NOMO-1 treated with dmso at 0.1 percent for 144 hours (cell line): ENCODE results near the gene MFSD12.
A peak's percentile ranks its signal among the peaks of the same experiment; 100 is the strongest.
"Not testable (repeated sequence)": the region's sequence is repeated elsewhere in the genome, so short reads cannot be mapped to it uniquely, and the experiment has no call there.

Experiments used
- DNase-seq: peaks from one replicate; lab custom pipeline; 2025; ENCODE audit not compliant: unreplicated experiment; lab: John Stamatoyannopoulos, UW

The MFSD12 gene

DNA sequence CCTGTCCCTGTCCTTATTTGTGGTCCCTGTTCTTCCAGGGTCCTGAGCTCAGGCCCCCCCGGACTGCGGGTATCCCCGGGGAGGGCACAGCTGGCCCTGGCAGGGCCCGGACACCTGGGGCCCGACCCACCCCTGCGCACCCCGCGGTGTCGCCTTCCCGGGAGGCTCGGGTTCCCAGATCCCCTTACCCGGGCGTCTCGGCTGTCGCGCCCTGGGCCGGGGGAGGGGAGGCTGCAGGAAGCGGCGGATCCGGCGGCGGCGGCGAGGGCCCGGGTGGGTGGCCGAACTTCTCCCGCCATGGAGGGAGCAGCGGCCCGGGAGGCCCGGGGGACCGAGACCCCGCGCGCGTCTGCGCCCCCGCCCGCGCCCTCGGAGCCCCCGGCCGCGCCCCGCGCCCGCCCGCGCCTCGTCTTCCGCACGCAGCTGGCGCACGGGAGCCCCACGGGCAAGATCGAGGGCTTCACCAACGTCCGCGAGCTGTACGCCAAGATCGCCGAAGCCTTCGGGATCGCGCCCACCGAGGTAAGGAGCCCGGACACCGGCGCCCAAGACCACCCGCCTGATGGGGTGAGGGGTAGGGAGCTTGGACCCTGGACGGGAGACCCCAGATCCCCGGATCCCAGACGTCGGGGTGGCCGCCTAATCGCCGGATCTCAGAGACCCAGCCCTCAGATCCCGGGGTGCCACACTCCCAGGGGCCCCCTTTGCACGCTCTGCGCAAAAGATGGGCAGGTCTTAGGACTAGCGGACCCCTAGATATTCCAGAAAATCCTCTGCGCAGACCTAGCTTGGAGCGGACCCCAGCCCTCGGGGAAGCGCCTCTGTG, 28.1 kb upstream of the MFSD12 start, which contains the start of gene GIPC3:
Gene GIPC3 (plus strand): TSS at position 178 of the 826 bp plus-strand sequence. CDS start 120 bp downstream, at position 298.
- DNase-seq: no peak

DNA sequence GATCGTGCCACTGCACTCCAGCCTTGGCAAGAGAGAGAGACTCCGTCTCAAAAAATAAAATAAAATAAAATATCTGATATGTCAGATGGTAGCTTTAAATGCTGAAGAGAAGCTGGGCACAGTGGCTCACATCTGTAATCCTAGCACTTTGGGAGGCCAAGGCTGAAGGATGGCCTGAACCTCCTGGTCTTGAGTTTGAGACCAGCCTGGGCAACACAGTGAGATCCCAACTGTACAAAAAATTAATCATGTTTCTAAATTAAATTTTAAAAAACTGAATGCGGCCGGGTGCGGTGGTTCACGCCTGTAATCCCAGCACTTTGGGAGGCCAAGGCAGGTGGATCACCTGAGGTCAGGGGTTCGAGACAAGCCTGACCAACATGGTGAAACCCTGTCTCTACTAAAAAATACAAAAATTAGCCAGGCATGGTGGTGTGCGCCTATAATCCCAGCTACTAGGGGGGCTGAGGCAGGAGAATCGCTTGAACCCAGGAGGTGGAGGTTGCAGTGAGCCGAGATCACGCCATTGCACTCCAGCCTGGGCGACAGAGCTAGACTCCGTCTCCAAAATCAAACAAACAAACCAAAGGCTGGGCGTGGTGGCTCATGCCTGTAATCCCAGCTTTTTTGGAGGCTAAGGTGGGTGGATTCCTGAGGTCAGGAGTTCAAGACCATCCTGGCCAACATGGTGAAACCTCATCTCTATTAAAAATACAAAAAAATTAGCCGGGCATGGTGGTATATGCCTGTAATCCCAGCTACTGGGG, 26.8 kb upstream of the MFSD12 start:
- not testable (repeated sequence) for DNase-seq

DNA sequence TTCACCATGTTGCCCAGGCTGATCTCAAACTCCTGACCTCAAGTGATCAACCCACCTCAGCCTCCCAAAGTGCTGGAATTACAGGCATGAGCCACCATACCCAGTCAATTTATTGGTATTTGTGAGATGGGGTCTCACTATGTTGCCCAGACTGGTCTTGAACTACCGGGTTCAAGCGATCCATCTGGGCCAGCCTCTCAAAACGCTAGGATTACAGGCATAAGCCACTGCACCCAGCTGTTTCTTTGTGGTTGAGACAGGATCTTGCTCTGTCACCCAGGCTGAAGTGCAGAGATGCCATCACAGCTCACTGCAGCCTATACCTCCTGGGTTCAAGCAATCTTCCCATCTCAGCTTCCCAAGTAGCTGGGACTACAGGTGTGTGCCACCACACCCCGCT, 24.4 kb upstream of the MFSD12 start:
- not testable (repeated sequence) for DNase-seq

DNA sequence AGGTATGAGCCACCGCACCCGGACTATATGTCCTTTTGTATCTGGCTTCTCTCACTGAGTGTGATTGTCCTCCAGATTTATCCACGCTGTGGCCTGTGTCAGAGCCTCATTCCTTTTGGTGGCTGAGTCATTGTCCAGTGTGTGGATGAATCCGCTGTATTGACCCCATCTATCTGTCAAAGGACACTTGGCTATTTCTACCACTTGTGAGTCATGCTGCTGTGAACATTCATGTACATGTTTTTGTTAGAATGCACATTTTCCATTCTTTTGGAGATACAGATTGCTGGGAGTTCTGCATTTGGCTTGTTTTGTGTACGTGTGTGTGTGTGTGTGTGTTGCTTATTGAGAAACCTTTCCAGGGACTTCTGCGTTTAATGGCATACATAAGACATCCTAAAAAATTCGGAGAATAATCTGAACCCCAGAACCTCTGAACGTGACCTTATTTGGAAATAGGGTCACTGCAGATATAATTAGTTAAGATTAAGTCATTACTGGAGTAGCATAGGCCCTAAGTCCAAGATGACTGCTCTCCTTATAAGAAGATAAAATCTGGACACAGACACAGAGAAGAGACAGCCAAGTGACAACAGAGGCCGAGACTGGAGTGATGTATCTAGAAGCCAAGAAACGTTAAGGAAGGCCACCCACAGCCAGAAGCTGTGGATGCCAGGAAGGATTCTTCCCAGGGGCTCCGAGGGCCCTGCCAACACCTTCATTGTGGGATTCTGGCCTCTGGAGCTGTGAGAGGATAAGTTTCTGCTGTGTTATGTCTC, 23.0 kb upstream of the MFSD12 start:
- no peak for DNase-seq

DNA sequence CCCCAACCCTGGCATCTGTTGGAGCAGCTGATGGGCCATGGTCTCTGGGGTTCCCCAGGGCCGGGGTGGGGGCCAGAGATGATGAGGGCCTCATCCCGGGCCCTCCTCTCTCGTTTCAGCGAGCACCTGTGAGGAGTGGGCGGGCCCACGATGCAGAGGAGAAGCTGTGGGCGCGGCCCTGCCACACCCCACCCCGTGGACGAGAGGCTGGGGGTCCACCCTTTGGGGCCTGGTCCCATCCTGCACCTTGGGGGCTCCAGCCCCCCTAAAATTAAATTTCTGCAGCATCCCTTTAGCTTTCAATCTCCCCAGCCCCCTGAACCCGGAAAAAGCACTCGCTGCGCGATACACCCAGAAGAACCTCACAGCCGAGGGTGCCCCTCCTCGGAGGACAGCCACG, 21.0 kb upstream of the MFSD12 start:
- DNase-seq: no peak

DNA sequence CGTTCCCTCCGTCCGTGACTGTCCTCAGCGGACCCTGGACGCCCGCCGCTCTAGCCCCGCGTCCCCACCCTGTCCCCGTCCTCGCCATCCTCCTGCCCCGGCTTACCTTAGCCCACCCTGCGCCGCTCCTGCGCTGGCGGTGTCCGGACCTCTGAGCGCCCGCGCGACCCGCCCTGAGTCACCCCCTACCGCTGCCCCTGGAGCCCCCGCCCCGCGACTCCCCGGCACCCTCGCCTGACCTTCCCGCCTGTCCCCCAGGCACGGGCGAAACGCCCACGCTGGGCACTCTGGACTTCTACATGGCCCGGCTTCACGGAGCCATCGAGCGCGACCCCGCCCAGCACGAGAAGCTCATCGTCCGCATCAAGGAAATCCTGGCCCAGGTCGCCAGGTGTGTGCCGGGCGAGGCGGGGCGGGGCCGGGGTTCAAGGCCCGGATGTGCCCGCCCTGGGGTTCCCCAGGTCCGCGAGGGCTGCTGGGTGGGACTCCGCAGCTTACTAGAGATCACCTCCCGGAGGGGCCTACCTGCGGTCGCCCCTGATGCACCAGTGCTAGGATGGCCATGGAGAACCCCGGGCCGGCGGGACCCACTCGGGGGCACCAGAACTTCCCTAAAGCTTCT, 20.4 kb upstream of the MFSD12 start:
- DNase-seq: no peak

DNA sequence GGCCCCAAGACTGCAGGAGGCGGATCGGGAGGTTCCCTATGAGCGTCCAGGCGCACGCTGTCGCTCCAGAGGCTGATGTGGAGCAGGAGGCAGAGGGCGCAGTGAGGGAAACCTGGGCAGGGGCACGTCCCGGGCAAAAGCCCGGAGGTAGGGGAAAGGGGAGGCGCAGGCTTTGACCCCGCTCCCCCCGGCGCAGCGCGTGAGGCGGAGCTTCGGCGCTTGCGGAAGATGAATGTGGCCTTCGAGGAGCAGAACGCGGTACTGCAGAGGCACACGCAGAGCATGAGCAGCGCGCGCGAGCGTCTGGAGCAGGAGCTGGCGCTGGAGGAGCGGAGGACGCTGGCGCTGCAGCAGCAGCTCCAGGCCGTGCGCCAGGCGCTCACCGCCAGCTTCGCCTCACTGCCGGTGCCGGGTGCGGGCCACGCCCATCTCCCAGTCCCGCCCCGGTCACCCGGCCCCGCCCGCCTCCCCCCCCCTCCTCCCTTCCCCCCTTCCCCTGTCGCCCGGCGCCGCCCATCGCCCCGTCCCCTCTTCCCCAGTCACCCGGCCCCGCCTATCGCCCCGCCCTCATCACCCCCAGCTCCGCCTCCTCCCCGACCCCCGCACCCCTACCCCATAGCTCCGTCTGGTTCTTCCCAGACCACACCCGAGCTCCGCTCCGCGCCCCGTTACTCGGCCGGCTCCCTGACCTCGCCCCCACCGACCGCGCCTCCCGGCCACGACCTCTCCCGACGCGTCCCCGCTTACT, 19.5 kb upstream of the MFSD12 start:
- DNase-seq: no peak

DNA sequence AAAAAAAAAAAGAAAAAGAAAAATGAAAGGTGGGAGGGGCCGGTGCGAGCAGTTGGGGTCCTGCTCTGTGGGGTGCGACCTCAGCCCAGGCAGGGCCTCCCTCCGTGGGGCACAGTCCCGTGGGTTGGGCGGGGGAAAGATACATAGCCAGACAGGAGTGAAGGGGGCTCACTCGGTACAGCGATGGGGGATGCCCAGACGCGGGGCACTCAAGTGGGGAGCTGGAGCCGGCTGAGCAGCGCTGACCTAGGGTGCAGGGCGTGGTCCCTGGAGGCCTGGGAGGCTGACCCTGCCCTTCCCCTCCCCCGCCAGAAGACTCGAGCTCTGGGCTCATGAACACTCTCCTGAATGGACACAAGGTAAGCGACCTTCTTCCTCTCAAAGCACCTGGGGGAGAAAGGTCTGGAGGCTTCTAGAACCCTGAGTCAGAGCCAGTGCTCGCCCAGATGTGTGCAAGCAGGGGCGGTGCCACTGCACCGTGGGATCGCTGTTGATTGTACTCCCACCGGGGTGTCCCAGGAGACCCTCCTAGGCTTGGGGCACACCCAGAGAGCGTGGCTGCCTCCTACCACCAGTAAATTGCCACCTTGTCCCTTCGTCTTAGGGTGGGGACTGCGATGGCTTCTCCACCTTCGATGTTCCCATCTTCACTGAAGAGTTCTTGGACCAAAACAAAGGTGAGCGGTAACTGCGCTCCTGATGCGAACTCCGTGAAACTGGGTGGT, 18.7 kb upstream of the MFSD12 start:
- no peak for DNase-seq

DNA sequence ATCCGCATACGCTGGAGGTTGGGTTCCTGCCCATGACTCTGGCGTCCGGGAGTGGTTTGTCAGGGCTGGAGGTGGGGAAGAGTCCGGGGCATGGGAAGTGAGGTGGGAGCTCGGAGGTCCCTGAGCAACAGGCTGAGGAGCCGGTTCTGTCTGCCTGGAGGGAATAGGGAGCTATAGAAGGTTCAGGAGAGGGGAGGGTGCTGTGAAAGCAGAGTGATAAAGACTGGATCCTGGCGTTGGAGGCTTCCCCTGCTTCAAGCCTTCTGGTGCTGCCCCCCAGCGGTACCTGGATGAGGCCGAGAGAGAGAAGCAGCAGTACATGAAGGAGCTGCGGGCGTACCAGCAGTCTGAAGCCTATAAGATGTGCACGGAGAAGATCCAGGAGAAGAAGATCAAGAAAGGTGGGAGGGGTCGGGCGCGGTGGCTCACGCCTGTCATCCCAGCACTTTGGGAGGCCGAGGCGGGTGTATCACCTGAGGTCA, 17.9 kb upstream of the MFSD12 start:
- no peak for DNase-seq

DNA sequence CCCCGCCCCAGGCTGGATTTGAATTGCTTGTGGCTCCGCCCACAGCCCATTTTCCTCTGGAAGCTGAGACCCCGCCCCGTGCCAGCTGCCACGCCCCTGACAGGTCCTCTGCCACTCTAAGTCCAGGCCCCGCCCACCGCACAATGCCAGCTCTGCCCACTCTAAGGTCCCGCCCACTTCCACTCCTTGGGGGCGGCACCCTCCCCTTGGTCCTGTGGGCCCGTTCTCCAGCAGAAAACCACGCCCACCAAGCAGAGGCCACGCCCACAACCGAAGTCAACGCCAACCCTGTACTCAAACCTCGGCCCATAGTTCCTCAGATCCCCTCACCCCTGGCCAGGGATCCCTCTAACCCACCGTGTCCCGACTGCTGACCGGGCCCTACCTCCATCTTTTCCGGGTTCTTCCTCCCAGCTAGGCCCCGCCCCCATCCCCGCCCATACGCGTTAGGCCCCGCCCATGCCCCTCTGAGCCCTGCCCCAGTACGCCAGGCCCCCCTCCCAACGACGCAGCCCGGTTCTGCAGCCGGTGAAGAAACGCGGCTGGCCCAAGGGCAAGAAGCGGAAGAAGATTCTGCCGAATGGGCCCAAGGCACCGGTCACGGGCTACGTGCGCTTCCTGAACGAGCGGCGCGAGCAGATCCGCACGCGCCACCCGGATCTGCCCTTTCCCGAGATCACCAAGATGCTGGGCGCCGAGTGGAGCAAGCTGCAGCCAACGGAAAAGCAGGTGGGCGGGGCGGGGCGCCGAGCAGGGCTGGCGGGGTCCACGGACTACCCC, 16.7 kb upstream of the MFSD12 start:
- peak; percentile 88 for DNase-seq

DNA sequence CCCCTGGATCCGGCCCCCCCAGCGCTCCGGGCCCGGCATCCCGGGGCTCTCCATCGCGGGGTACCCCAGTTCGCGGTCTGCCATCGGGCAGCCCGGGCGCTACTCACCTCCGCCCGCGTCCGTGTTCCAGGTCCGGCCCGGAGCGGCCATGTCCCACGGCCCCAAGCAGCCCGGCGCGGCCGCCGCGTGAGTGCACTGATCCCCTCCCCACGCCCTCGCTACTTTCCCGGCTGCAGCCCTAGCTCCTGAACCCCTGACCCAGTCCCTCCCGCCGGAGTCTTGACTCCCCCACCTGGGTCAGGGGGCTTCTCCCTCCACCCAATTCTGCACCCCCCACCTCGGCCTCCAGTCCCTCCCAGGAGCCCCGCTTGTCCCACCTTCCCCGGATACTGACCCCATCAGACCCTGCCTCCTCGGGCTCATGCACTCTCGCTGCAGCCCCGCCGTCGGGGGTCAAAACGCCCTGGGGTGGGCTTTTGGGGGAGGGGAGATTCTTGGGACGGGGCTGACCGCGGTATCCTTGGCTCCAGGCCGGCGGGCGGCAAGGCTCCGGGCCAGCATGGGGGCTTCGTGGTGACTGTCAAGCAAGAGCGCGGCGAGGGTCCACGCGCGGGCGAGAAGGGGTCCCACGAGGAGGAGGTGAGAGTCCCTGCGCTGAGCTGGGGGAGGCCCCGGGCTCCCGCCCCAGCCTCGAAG, 15.9 kb upstream of the MFSD12 start:
- DNase-seq: no peak

DNA sequence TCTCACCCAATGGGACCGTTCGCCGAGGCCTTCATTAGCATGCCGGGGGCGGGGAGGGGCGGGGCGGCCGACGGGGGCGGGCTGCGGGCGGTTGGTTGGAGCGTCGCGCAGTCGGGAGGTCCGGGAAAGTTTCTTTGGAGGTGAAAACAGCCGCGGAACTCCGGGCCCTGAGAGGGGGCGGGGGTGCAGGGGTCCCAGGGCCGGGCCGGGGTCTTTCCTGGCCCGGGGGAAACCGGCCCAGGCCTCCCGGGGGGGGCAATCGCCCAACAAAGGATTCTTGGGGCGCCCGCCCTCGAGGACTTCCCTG, 15.4 kb upstream of the MFSD12 start, which contains the start of gene HMG20B:
Gene HMG20B (plus strand): TSS at position 90 of the 307 bp plus-strand sequence. CDS start 366 bp downstream, outside the sequence.
- DNase-seq: no peak

DNA sequence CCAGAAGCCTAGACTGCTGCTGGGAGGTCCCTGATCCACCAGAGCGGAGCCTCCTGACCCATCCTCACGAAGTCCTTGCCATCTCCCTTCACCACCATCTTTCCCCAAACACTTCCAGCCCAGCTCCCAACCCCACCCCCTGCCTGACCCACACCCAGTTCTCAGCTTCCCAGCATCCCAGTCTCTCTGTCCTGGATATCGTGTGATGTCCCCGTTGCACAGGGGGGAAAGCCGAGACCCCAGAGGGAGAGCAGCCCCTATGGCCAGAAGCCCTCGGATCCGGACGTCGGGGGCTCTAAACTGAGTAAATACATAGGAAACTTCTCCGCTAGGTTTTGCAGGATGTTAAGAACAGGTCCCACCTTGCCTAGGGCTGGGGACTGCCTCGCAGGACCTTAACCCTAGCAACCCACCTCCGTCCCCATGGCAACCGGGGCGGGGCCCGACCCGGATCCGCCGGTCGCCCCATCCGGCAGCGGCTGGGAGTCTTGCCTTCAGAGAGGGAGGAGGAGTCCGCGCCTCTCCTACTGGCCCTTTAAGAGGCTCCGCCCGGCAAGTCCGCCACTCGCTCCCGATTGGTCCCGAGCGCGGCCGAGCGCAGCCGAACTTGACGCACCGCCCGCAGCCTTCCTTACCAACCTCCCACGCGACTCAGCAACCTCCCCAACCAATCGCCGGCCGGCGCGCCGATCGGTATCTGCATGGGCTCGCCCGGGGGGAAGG, 14.9 kb upstream of the MFSD12 start:
- DNase-seq: peak; percentile 99

DNA sequence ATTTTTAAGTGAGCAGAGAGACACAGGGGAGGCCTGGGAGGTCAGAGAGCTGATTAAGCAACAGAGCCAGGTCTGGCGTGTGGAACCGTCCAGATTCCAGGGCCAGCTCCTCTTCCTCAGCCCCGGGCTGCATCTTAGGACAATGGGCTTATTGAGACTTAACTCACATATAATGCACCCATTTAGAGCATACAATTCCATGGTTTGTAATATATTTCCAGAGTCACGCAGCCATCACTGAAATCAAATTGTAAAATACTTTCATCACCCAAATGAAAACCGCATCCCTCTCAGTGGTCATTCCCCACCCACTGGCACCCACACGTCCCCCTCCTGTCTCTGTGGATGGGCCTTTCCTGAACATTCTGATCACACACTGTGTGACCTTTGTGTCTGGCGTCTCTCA, 13.2 kb upstream of the MFSD12 start:
- no peak for DNase-seq

DNA sequence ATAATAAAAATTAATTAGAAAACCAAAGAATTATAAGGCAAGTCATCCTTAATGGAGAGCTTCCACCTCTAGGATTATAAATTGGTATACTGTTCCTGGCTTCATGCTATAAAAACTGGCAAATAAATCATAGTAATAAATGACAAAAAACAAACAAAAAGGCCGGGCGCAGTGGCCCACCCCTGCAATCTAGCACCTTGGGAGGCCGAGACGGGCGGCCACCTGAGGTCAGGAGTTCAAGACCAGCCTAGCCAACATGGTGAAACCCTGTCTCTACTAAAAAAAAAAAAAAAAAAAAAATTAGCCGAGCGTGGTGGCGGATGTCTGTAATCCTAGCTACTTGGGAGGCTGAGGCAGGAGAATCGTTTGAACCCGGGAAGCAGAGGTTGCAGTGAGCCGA, 12.7 kb upstream of the MFSD12 start:
- not testable (repeated sequence) for DNase-seq

DNA sequence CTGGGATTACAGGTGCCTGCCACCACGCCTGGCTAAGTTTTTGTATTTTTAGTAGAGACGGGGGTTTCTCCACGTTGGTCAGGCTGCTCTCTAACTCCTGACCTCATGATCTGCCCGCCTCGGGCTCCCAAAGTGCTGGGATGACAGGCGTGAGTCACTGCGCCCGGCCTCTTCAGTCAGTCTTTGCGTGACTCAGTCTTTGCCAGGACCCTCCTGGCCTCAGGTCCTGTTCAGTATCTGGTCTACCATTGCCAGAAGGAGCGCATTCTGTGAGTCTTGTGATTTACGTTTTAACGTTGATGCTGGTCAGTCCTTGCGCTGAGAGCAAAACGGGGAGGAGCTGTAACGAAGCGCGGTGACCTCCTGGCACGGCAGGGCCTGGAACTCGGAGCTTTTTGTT, 7.8 kb upstream of the MFSD12 start:
- no peak for DNase-seq

DNA sequence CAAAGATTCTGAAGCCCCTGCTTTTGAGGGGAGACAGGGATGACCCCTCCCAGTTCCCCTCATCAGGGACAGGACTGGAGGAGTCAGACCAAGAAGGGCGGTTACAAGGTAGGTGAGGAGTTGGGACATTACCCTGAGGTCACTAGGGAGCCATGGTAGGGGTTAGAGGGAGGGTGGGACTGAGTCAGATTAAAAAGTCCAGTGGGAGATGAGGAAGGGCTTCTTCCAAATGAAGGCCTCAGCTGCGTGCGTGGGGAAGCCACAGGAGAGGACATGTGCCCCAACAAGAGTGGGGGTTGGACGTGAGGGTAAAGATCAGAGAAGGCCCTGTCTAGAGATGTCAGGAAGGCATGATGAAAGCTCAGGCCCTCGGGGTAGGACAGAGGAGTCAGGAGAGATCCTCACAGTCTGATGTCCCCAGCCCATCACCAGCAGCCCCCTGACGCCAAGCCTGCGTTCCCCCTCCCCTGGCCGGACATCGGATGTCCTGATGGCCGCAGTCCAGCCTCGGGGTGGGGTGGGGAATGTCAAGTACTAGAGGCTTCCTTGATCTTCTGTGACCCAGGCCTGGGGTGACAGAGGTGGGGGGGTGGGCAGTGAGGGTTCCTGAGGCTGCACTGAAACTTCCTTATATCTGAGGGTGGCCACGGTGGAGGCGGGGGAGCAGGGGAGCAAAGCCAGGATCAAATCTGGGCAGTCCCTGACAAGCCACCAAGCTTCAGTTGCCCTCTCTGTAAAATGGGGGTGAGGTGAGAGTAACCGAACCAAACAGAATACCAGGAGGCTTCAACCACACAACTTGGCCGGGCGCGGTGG, 6.5 kb upstream of the MFSD12 start:
- DNase-seq: no peak
